Activated CD4-positive, alpha-beta T cell treated with anti-CD3 and anti-CD28 coated beads for 36 hours (primary cell): ENCODE measurements around the gene DDA1. TPM values are rescaled to one million over a fixed set of nuclear protein-coding genes. Genes with fewer than 3 reads are reported as not detected.

Experiments used
- ATAC-seq: fragments of 200-7000 bp; cut with Tn5 transposase; one replicate; pipeline ENCODE4 v1.10.0; 2021; ENCODE audit warnings: mild to moderate bottlenecking, moderate library complexity
- CTCF ChIA-PET: fragments of 350-600 bp; sonication (Branson Sonifier 250); formaldehyde crosslinking; loops from one replicate; lab custom pipeline; 2021; ENCODE audit warnings: antibody characterized with exemption; lab: Charles Lee
- POLR2A ChIA-PET: fragments of 350-600 bp; sonication (Branson Sonifier 250); formaldehyde crosslinking; loops from one replicate; lab custom pipeline; 2021; ENCODE audit warnings: antibody characterized with exemption, inconsistent platforms; lab: Charles Lee
- DNase-seq: peaks from one replicate; pipeline ENCODE4 v3.0.0-alpha.2; 2020
- H3K27ac Mint-ChIP-seq: one replicate; pipeline ENCODE4 v1.8.0; 2021; ENCODE audit warnings: mixed read lengths
- H3K27me3 Mint-ChIP-seq: one replicate; pipeline ENCODE4 v1.8.0; 2021; ENCODE audit warnings: mixed read lengths
- H3K36me3 Mint-ChIP-seq: one replicate; pipeline ENCODE4 v1.8.0; 2021; ENCODE audit warnings: low read depth, mixed read lengths
- H3K4me1 Mint-ChIP-seq: one replicate; pipeline ENCODE4 v1.8.0; 2021; ENCODE audit warnings: mixed read lengths
- H3K4me3 Mint-ChIP-seq: one replicate; pipeline ENCODE4 v1.8.0; 2021; ENCODE audit warnings: mild to moderate bottlenecking, moderate library complexity, mixed read lengths
- H3K9me3 Mint-ChIP-seq: one replicate; pipeline ENCODE4 v1.8.0; 2021; ENCODE audit warnings: low read depth, mixed read lengths
- intact Hi-C, 2 experiments: fragments of 100-400 bp; cut with DNase I in 1 of 2; cut with micrococcal nuclease in 1 of 2; formaldehyde crosslinking; loops; one replicate each; pipeline versions ENCODE4 v1.14.2 to v1.15.1; 2022 to 2024; cut with DNase I, micrococcal nuclease
- total RNA-seq, 2 experiments: library from RNA; stranded (reverse); gene quantifications; one replicate each; pipeline ENCODE4 v1.2.3, GENCODE V29; 2021

Gene DDA1
- total RNA-seq, 2 experiments from 2014 or later, result 26.2 to 39.6 TPM

- POLR2A ChIA-PET, result no interaction called here
- H3K36me3 Mint-ChIP-seq, result peaks cover 11% of the 10 kb centered on the region
- DNase-seq (no peak), ATAC-seq (no peak)
- CTCF ChIA-PET, result no interaction called here
- H3K9me3 Mint-ChIP-seq, result no peaks in the 10 kb centered on the region
- peak overlapping the region; percentile 98 for H3K27ac Mint-ChIP-seq
- intact Hi-C loops, result loop anchor here in 1 of 2 experiments (5.0 kb wide), 1 partner anchor 129 kb away; no protein-coding TSS in a partner anchor
- H3K4me1 Mint-ChIP-seq, result peaks cover 21% of the 10 kb centered on the region
- peak overlapping the region; percentile 98 for H3K4me3 Mint-ChIP-seq
- H3K27me3 Mint-ChIP-seq, result no peaks in the 10 kb centered on the region
Measured at GRCh38 chr19:17338433-17339078, 29.2 kb downstream of the DDA1 start.

GRCh38 chr19:17339088-17339741 lies 29.9 kb downstream of the DDA1 start:
- Mint-ChIP-seq H3K36me3 (peaks cover 15% of the 10 kb centered on the region), H3K27ac (no peak overlapping the region), H3K27me3 (no peaks in the 10 kb centered on the region), H3K9me3 (no peaks in the 10 kb centered on the region), H3K4me1 (peaks cover 16% of the 10 kb centered on the region), H3K4me3 (peak overlapping the region; percentile 98)
- no peak for ATAC-seq
- CTCF ChIA-PET, result no interaction called here
- POLR2A ChIA-PET, result no interaction called here
- intact Hi-C loops, result loop anchor here in 1 of 2 experiments (5.0 kb wide), 1 partner anchor 128 kb away; no protein-coding TSS in a partner anchor
- DNase-seq, result peak; percentile 86

GRCh38 chr19:17340302-17340870 lies 31.0 kb downstream of the DDA1 start:
- H3K9me3 Mint-ChIP-seq, result no peaks in the 10 kb centered on the region
- no peak for ATAC-seq
- ChIA-PET CTCF (interaction anchor here (0.6 to 1.5 kb wide), 2 partner anchors 48 to 124 kb away, joined by 5 read pairs; no protein-coding TSS in a partner anchor), POLR2A (no interaction called here)
- H3K4me3 Mint-ChIP-seq, result no peak overlapping the region
- H3K4me1 Mint-ChIP-seq, result peaks cover 10% of the 10 kb centered on the region
- no peak for DNase-seq
- H3K36me3 Mint-ChIP-seq, result peaks cover 15% of the 10 kb centered on the region
- no peak overlapping the region for H3K27ac Mint-ChIP-seq
- H3K27me3 Mint-ChIP-seq, result no peaks in the 10 kb centered on the region
- intact Hi-C loops, result no loop called here

GRCh38 chr19:17340871-17341357 lies 31.6 kb downstream of the DDA1 start:
- ChIA-PET POLR2A (no interaction called here), CTCF (interaction anchor here (1.5 kb wide), 1 partner anchor 48 kb away, joined by 5 read pairs; no protein-coding TSS in a partner anchor)
- DNase-seq (no peak), ATAC-seq (no peak)
- Mint-ChIP-seq H3K36me3 (peaks cover 15% of the 10 kb centered on the region), H3K4me1 (peaks cover 10% of the 10 kb centered on the region), H3K4me3 (no peak overlapping the region), H3K27ac (no peak overlapping the region), H3K9me3 (no peaks in the 10 kb centered on the region), H3K27me3 (no peaks in the 10 kb centered on the region)
- intact Hi-C loops, result no loop called here

- POLR2A ChIA-PET, result interaction anchor here (0.6 kb wide), 1 partner anchor 33 kb away, joined by 3 read pairs; no protein-coding TSS in a partner anchor
- H3K27ac Mint-ChIP-seq, result no peak overlapping the region
- peaks cover 11% of the 10 kb centered on the region for H3K4me1 Mint-ChIP-seq
- ATAC-seq, result no peak
- H3K36me3 Mint-ChIP-seq, result peaks cover 15% of the 10 kb centered on the region
- no peaks in the 10 kb centered on the region for H3K9me3 Mint-ChIP-seq
- no peaks in the 10 kb centered on the region for H3K27me3 Mint-ChIP-seq
- intact Hi-C loops, result no loop called here
- no peak for DNase-seq
- CTCF ChIA-PET, result interaction anchor here (1.5 kb wide), 1 partner anchor 49 kb away, joined by 5 read pairs; no protein-coding TSS in a partner anchor
- no peak overlapping the region for H3K4me3 Mint-ChIP-seq
Measured at GRCh38 chr19:17341386-17341785, 32.0 kb downstream of the DDA1 start.

- POLR2A ChIA-PET, result interaction anchor here (0.6 kb wide), 1 partner anchor 34 kb away, joined by 3 read pairs; no protein-coding TSS in a partner anchor
- H3K36me3 Mint-ChIP-seq, result peaks cover 15% of the 10 kb centered on the region
- no peak for ATAC-seq
- H3K27me3 Mint-ChIP-seq, result no peaks in the 10 kb centered on the region
- peaks cover 10% of the 10 kb centered on the region for H3K4me1 Mint-ChIP-seq
- DNase-seq, result no peak
- CTCF ChIA-PET, result interaction anchor here (1.5 kb wide), 1 partner anchor 49 kb away, joined by 5 read pairs; no protein-coding TSS in a partner anchor
- intact Hi-C loops, result no loop called here
- no peak overlapping the region for H3K4me3 Mint-ChIP-seq
- no peaks in the 10 kb centered on the region for H3K9me3 Mint-ChIP-seq
- H3K27ac Mint-ChIP-seq, result no peak overlapping the region
Measured at GRCh38 chr19:17341845-17342244, 32.5 kb downstream of the DDA1 start.

GRCh38 chr19:17346109-17346671 lies 36.8 kb downstream of the DDA1 start:
- no peak overlapping the region for H3K4me3 Mint-ChIP-seq
- no peak overlapping the region for H3K27ac Mint-ChIP-seq
- POLR2A ChIA-PET, result no interaction called here

GRCh38 chr19:17347361-17347760 lies 38.0 kb downstream of the DDA1 start:
- intact Hi-C loops, result no loop called here
- Mint-ChIP-seq H3K27me3 (peaks cover 17% of the 10 kb centered on the region), H3K4me3 (no peak overlapping the region), H3K9me3 (no peaks in the 10 kb centered on the region), H3K4me1 (peaks cover 8% of the 10 kb centered on the region), H3K27ac (no peak overlapping the region), H3K36me3 (peaks cover 4% of the 10 kb centered on the region)
- no peak for DNase-seq
- no peak for ATAC-seq
- ChIA-PET CTCF (interaction anchor here (0.7 to 1.5 kb wide), 4 partner anchors 12 to 171 kb away, joined by 3 to 4 read pairs (median 3); no protein-coding TSS in a partner anchor), POLR2A (no interaction called here)

More at GRCh38 chr19:17346109-17346671, 36.8 kb downstream of the DDA1 start:
- H3K36me3 Mint-ChIP-seq, result peaks cover 7% of the 10 kb centered on the region
- no peaks in the 10 kb centered on the region for H3K9me3 Mint-ChIP-seq
- ATAC-seq (peak; percentile 99), DNase-seq (peak; percentile 90)
- H3K4me1 Mint-ChIP-seq, result peaks cover 4% of the 10 kb centered on the region
- CTCF ChIA-PET, result interaction anchor here (0.7 to 1.8 kb wide), 7 partner anchors 10 to 1087 kb away, joined by 3 to 8 read pairs (median 3); no protein-coding TSS in a partner anchor
- intact Hi-C loops, result loop anchor here (1.0 kb wide), 4 partner anchors 36 to 120 kb away; no protein-coding TSS in a partner anchor
- H3K27me3 Mint-ChIP-seq, result peaks cover 12% of the 10 kb centered on the region

GRCh38 chr19:17347877-17348276 lies 38.5 kb downstream of the DDA1 start:
- CTCF ChIA-PET, result interaction anchor here (1.1 to 1.2 kb wide), 3 partner anchors 10 to 41 kb away, joined by 3 to 5 read pairs (median 3); no protein-coding TSS in a partner anchor
- H3K4me1 Mint-ChIP-seq, result peaks cover 8% of the 10 kb centered on the region
- H3K36me3 Mint-ChIP-seq, result peaks cover 4% of the 10 kb centered on the region
- no peak overlapping the region for H3K4me3 Mint-ChIP-seq
- ATAC-seq, result no peak
- no peak overlapping the region for H3K27ac Mint-ChIP-seq
- H3K9me3 Mint-ChIP-seq, result no peaks in the 10 kb centered on the region
- intact Hi-C loops, result no loop called here
- no peak for DNase-seq
- peaks cover 19% of the 10 kb centered on the region for H3K27me3 Mint-ChIP-seq
- POLR2A ChIA-PET, result no interaction called here

GRCh38 chr19:17348700-17349099 lies 39.3 kb downstream of the DDA1 start:
- H3K27me3 Mint-ChIP-seq, result peaks cover 21% of the 10 kb centered on the region
- no peak overlapping the region for H3K4me3 Mint-ChIP-seq
- ChIA-PET POLR2A (no interaction called here), CTCF (interaction anchor here (1.1 to 1.3 kb wide), 3 partner anchors 9 to 37 kb away, joined by 3 to 5 read pairs (median 5); no protein-coding TSS in a partner anchor)
- peaks cover 4% of the 10 kb centered on the region for H3K36me3 Mint-ChIP-seq
- H3K4me1 Mint-ChIP-seq, result peaks cover 8% of the 10 kb centered on the region
- no peaks in the 10 kb centered on the region for H3K9me3 Mint-ChIP-seq
- DNase-seq, result no peak
- intact Hi-C loops, result no loop called here
- ATAC-seq, result no peak
- no peak overlapping the region for H3K27ac Mint-ChIP-seq
